Measurements from ENCODE around the gene KIF20B.

Gene KIF20B

GRCh38 chr10:89657302-89657701 is 44.1 kb upstream of the KIF20B start:
- H3K36me3 ChIP-seq (ENCODE audit: control insufficient read depth, insufficient read depth, low read length): no peaks in the 10 kb centered on the region
- no peak for DNase-seq (ENCODE audit: extremely low read depth, insufficient read length)
- H3K27me3 ChIP-seq (replicated peaks; ENCODE audit: control insufficient read depth, insufficient read depth, low read length): no peaks in the 10 kb centered on the region
- no peak for TF ChIP-seq CTCF (IDR thresholded peaks at IDR 0.05; ENCODE audit: insufficient read depth, low read length, poor library complexity, severe bottlenecking)
- no peak overlapping the region for H3K4me3 ChIP-seq (replicated peaks; ENCODE audit: low read depth, low read length)

GRCh38 chr10:89659143-89660131 is 42.0 kb upstream of the KIF20B start:
- no peaks in the 10 kb centered on the region for H3K36me3 ChIP-seq (ENCODE audit: control insufficient read depth, insufficient read depth, low read length)
- H3K27me3 ChIP-seq (replicated peaks; ENCODE audit: control insufficient read depth, insufficient read depth, low read length): no peaks in the 10 kb centered on the region
- H3K4me3 ChIP-seq (replicated peaks; ENCODE audit: low read depth, low read length): no peak overlapping the region
- no peak for DNase-seq (ENCODE audit: extremely low read depth, insufficient read length)
- no peak for TF ChIP-seq CTCF (IDR thresholded peaks at IDR 0.05; ENCODE audit: insufficient read depth, low read length, poor library complexity, severe bottlenecking)

GRCh38 chr10:89662596-89662995 is 38.8 kb upstream of the KIF20B start:
- Histone ChIP-seq H3K27me3 (replicated peaks; ENCODE audit: control insufficient read depth, insufficient read depth, low read length) (no peaks in the 10 kb centered on the region), H3K4me3 (replicated peaks; ENCODE audit: low read depth, low read length) (no peak overlapping the region), H3K36me3 (ENCODE audit: control insufficient read depth, insufficient read depth, low read length) (no peaks in the 10 kb centered on the region)
- no peak for TF ChIP-seq CTCF (IDR thresholded peaks at IDR 0.05; ENCODE audit: insufficient read depth, low read length, poor library complexity, severe bottlenecking)
- no peak for DNase-seq (ENCODE audit: extremely low read depth, insufficient read length)

- H3K4me3 ChIP-seq (replicated peaks; ENCODE audit: low read depth, low read length): no peak overlapping the region
- TF ChIP-seq CTCF (IDR thresholded peaks at IDR 0.05; ENCODE audit: insufficient read depth, low read length, poor library complexity, severe bottlenecking): no peak
- H3K36me3 ChIP-seq (ENCODE audit: control insufficient read depth, insufficient read depth, low read length): no peaks in the 10 kb centered on the region
- H3K27me3 ChIP-seq (replicated peaks; ENCODE audit: control insufficient read depth, insufficient read depth, low read length): no peaks in the 10 kb centered on the region
- no peak for DNase-seq (ENCODE audit: extremely low read depth, insufficient read length)
Observed at GRCh38 chr10:89663144-89663543, 38.2 kb upstream of the KIF20B start.

- no peak for TF ChIP-seq CTCF (IDR thresholded peaks at IDR 0.05; ENCODE audit: insufficient read depth, low read length, poor library complexity, severe bottlenecking)
- DNase-seq (ENCODE audit: extremely low read depth, insufficient read length): no peak
- no peaks in the 10 kb centered on the region for H3K27me3 ChIP-seq (replicated peaks; ENCODE audit: control insufficient read depth, insufficient read depth, low read length)
- H3K4me3 ChIP-seq (replicated peaks; ENCODE audit: low read depth, low read length): no peak overlapping the region
- no peaks in the 10 kb centered on the region for H3K36me3 ChIP-seq (ENCODE audit: control insufficient read depth, insufficient read depth, low read length)
Observed at GRCh38 chr10:89664203-89664602, 37.2 kb upstream of the KIF20B start.
